ENCODE data around the gene NPTXR. TPM values are rescaled to one million over a fixed set of nuclear protein-coding genes. Genes with fewer than 3 reads are reported as not detected.

Gene NPTXR
- total and polyA plus RNA-seq, 2 of the 4 experiments (the other 2 are of a cell fraction): 0.36 to 2.2 TPM

DNA sequence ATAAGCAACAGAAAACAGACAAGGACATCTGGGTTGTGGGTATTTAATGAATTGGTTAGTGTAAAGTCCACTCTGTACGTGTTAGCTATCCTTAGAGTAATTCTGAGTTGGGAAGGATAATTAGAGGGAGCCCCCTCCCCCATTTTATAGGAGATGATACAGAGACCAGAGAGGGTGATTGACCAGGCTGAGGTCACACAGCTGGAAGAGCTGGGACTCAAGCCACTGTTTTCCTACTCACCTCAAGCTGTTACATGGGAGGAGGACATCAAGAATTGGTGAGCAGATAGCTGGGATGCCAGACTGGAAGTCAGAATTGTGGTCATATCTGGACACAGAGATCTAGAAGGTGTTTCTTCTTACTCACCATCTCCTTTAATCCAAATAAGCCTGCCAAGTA lies 8.7 kb upstream of the NPTXR start:
- TF ChIP-seq NFE2L2 (IDR thresholded peaks at IDR 0.05; ENCODE audit: low read depth, low read length) (no peak), FOS (IDR thresholded peaks at IDR 0.05; ENCODE audit: low read depth, low read length) (no peak), CHD1 (IDR thresholded peaks at IDR 0.05; ENCODE audit: low read depth, low read length) (no peak), BHLHE40 (IDR thresholded peaks at IDR 0.05; ENCODE audit: low read depth, low read length) (no peak), CEBPB (IDR thresholded peaks at IDR 0.05; ENCODE audit: low read depth, low read length) (no peak)
- TF ChIP-seq, protein P1, sequence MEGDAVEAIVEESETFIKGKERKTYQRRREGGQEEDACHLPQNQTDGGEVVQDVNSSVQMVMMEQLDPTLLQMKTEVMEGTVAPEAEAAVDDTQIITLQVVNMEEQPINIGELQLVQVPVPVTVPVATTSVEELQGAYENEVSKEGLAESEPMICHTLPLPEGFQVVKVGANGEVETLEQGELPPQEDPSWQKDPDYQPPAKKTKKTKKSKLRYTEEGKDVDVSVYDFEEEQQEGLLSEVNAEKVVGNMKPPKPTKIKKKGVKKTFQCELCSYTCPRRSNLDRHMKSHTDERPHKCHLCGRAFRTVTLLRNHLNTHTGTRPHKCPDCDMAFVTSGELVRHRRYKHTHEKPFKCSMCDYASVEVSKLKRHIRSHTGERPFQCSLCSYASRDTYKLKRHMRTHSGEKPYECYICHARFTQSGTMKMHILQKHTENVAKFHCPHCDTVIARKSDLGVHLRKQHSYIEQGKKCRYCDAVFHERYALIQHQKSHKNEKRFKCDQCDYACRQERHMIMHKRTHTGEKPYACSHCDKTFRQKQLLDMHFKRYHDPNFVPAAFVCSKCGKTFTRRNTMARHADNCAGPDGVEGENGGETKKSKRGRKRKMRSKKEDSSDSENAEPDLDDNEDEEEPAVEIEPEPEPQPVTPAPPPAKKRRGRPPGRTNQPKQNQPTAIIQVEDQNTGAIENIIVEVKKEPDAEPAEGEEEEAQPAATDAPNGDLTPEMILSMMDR (conservative IDR thresholded peaks at IDR 0.05; ENCODE audit: low read depth, low read length): no peak
- TF ChIP-seq, protein P2, sequence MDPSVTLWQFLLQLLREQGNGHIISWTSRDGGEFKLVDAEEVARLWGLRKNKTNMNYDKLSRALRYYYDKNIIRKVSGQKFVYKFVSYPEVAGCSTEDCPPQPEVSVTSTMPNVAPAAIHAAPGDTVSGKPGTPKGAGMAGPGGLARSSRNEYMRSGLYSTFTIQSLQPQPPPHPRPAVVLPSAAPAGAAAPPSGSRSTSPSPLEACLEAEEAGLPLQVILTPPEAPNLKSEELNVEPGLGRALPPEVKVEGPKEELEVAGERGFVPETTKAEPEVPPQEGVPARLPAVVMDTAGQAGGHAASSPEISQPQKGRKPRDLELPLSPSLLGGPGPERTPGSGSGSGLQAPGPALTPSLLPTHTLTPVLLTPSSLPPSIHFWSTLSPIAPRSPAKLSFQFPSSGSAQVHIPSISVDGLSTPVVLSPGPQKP (IDR thresholded peaks at IDR 0.05; ENCODE audit: borderline replicate concordance, low read depth, low read length): no peak
- Histone ChIP-seq H3K9me1 (ENCODE audit: insufficient read depth, low read length) (0 out of 2 replicates have a peak, but pooled peaks cover 3% of the 10 kb centered on the region), H2BK120ac (ENCODE audit: low read depth, low read length) (no peak overlapping the region), H3K56ac (ENCODE audit: extremely low read depth, insufficient read depth, low read length) (no peak overlapping the region), H3K23ac (ENCODE audit: low read depth, low read length) (no peak overlapping the region), H4K91ac (ENCODE audit: insufficient read depth, low read depth, low read length) (no peak overlapping the region), H3K79me1 (ENCODE audit: low read depth in 1 of 2, low read length in 2 of 2) (no peaks in the 10 kb centered on the region), H2BK15ac (ENCODE audit: low read depth, low read length) (no peak overlapping the region), H4K5ac (ENCODE audit: low read depth, low read length) (no peak overlapping the region), H4K20me1 (ENCODE audit: insufficient read depth, low read length) (no peaks in the 10 kb centered on the region), H2AK5ac (ENCODE audit: low read depth, low read length) (no peak overlapping the region), H2AFZ (replicated peaks; ENCODE audit: low read length, poor library complexity) (no peak overlapping the region), H2AK9ac (replicated peaks; ENCODE audit: low read depth, low read length, poor library complexity) (no peak overlapping the region), H3K4me3 (ENCODE audit: insufficient read depth, low read depth, low read length) (no peak overlapping the region), H3K9me3 (ENCODE audit: control insufficient read depth, insufficient read depth, low read length) (no peaks in the 10 kb centered on the region), H2BK20ac (ENCODE audit: low read depth, low read length) (no peak overlapping the region), H4K8ac (ENCODE audit: low read depth in 2 of 2, low read length in 2 of 2) (no peak overlapping the region), H2BK5ac (ENCODE audit: low read depth, low read length, poor library complexity, severe bottlenecking) (no peak overlapping the region), H3K27me3 (ENCODE audit: control insufficient read depth, insufficient read depth, low read length) (peaks cover 8% of the 10 kb centered on the region; the same call in 1 of the 2 replicates), H3K27ac (ENCODE audit: insufficient read depth, low read length) (no peak overlapping the region), H3K36me3 (ENCODE audit: control insufficient read depth, insufficient read depth, low read length) (no peaks in the 10 kb centered on the region), H3K9ac (ENCODE audit: low read depth, low read length) (no peak overlapping the region), H3K4me2 (ENCODE audit: low read depth, low read length) (no peak overlapping the region), H3K4me1 (ENCODE audit: control insufficient read depth, insufficient read depth, low read length) (peaks cover 4% of the 10 kb centered on the region), H3K14ac (replicated peaks; ENCODE audit: low read depth, low read length) (no peak overlapping the region), H3K18ac (ENCODE audit: low read depth, low read length) (no peak overlapping the region), H3K4ac (ENCODE audit: low read depth, low read length) (no peak overlapping the region)
- intact Hi-C loops (cut with micrococcal nuclease): loop anchor here (5.0 kb wide), 1 partner anchor 85 kb away; no protein-coding TSS in a partner anchor
- DNase-seq (no peak), ATAC-seq (ENCODE audit: low read depth) (no peak)
- no CpG with 5 or more reads among the region's 1 CpG for WGBS, 2 experiments (ENCODE audit: extremely low coverage in 2 of 2, insufficient read length in 1 of 2)
- ChIA-PET POLR2A (ENCODE audit: unreplicated experiment) (no interaction called here), CTCF (interaction anchor here (1.5 to 1.8 kb wide), 2 partner anchors 75 to 84 kb away, joined by 3 to 5 read pairs; no protein-coding TSS in a partner anchor)
- dilution Hi-C loops (cut with HindIII; ENCODE audit: low sequenced_read_pairs, unreplicated experiment): no loop called here
- BruUV-seq (replicated peaks): no TSS peak
- in situ Hi-C loops (cut with MboI; ENCODE audit: low sequenced_read_pairs): loop anchor here (25.0 kb wide), 1 partner anchor 260 kb away; no protein-coding TSS in a partner anchor

Data from IMR-90 (cell line).